ENCODE results near the gene ITGB5. TPM values are rescaled to one million over a fixed set of nuclear protein-coding genes. Genes with fewer than 3 reads are reported as not detected.

ITGB5 gene
- total RNA-seq, 1 experiment from 2014 or later, result 146 TPM

GRCh38 chr3:124769462-124769861, 117.7 kb downstream of the ITGB5 start:
- Histone ChIP-seq H4K5ac (ENCODE audit: insufficient read length, low read depth, low read length) (no peak overlapping the region), H3K4me2 (ENCODE audit: insufficient read depth, insufficient read length, low read length) (no peak overlapping the region), H4K91ac (ENCODE audit: insufficient read length, low read depth, low read length) (no peak overlapping the region), H4K20me1 (ENCODE audit: control insufficient read depth, insufficient read depth, insufficient read length) (no peaks in the 10 kb centered on the region), H3T11ph (ENCODE audit: low read length) (no peak overlapping the region), H2BK12ac (ENCODE audit: insufficient read length, low read depth, low read length) (no peak overlapping the region), H3K9me3 (ENCODE audit: control insufficient read depth, low read depth, low read length) (no peaks in the 10 kb centered on the region), H3K79me1 (ENCODE audit: insufficient read depth, low read depth, low read length, poor library complexity, severe bottlenecking) (no peaks in the 10 kb centered on the region), H3K79me2 (ENCODE audit: insufficient read depth, low read length) (no peaks in the 10 kb centered on the region), H3K14ac (ENCODE audit: insufficient read depth, low read length) (no peak overlapping the region), H3K27ac (ENCODE audit: insufficient read length, low read depth, low read length) (no peak overlapping the region), H3K23me2 (ENCODE audit: insufficient read length, low read depth, low read length, poor library complexity, severe bottlenecking) (no peaks in the 10 kb centered on the region), H4K8ac (replicated peaks; ENCODE audit: insufficient read length, low read depth, low read length) (no peak overlapping the region), H2BK20ac (ENCODE audit: low read depth, low read length, poor library complexity, severe bottlenecking) (no peak overlapping the region), H3K18ac (ENCODE audit: insufficient read length, low read depth, low read length) (no peak overlapping the region), H2BK15ac (ENCODE audit: low read depth, low read length) (no peak overlapping the region), H3K9ac (ENCODE audit: extremely low read depth, insufficient read length, low read length) (no peak overlapping the region), H3K27me3 (ENCODE audit: insufficient read depth, low read length) (no peaks in the 10 kb centered on the region), H2BK5ac (ENCODE audit: insufficient read length, low read length) (no peak overlapping the region), H3K56ac (ENCODE audit: insufficient read length, low read depth, low read length) (no peak overlapping the region), H2AFZ (ENCODE audit: low read length) (no peak overlapping the region), H2AK5ac (ENCODE audit: insufficient read length, low read length) (no peak overlapping the region), H3K23ac (ENCODE audit: insufficient read length, low read depth, low read length) (no peak overlapping the region), H2BK120ac (ENCODE audit: low read depth, low read length, poor library complexity, severe bottlenecking) (no peak overlapping the region), H3K4ac (ENCODE audit: low read depth, low read length) (no peak overlapping the region), H3K4me1 (ENCODE audit: insufficient read depth, low read length) (peaks cover under 1% of the 10 kb centered on the region; the same call in 1 of the 2 replicates)
- DNase-seq, result no peak
- no peak overlapping the region for H3K4me3 Mint-ChIP-seq
- H3K4me1 Mint-ChIP-seq, result peaks cover 13 to 18% of the 10 kb centered on the region in 2 experiments
- no peaks in the 10 kb centered on the region for H3K27me3 Mint-ChIP-seq (ENCODE audit: low read depth)
- TF ChIP-seq CTCF (conservative IDR thresholded peaks at IDR 0.05), result no peak
- H3K9me3 Mint-ChIP-seq, result peaks cover 0 to 3% of the 10 kb centered on the region in 2 experiments; a peak in 1 of 5 replicates
- no CpG with 5 or more reads among the region's 9 CpGs for WGBS (ENCODE audit: extremely low coverage, insufficient read length, low lambda C conversion rate)
- H3K27ac Mint-ChIP-seq, result peak overlapping the region in 2 of 3 experiments; percentile 44 to 48; a peak in 2 of 7 replicates
- H3K36me3 Mint-ChIP-seq (ENCODE audit: insufficient read depth in 1 of 3, low read depth in 3 of 3), result peaks cover 46 to 93% (median 62%) of the 10 kb centered on the region in 3 experiments
